GM12874 (cell line): ENCODE results near the gene PLAU.
A peak's percentile ranks its signal among the peaks of the same experiment; 100 is the strongest.

ENCODE experiments used
- TF ChIP-seq, protein P1 (sequence below): IDR thresholded peaks from 2 replicates; pipeline ENCODE4 v1.5.1; 2011; ENCODE audit warnings: low read depth, mild to moderate bottlenecking, control low read depth, low read length, moderate library complexity; ENCODE audit not compliant: insufficient read depth

Gene PLAU

DNA sequence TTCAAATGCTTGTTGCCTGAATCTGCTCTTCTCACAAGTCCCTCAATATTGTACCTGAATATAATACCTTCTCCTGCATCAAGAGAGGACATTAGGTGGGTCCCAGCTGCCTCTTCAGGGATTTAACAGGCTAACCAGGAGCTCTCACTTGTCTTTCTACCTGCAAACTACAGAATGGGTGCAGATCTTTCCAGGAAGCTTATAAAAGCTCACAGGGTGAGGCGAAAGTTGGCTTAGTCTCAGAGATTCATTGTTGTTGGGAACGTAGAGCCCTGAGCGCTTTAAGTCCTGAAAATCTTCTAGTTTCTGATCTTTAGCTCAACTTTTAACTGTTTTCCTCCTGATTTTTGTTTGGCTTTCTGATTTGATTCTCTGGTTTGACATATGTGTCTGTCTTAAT is 25.0 kb downstream of the PLAU start:
- TF ChIP-seq, protein P1, sequence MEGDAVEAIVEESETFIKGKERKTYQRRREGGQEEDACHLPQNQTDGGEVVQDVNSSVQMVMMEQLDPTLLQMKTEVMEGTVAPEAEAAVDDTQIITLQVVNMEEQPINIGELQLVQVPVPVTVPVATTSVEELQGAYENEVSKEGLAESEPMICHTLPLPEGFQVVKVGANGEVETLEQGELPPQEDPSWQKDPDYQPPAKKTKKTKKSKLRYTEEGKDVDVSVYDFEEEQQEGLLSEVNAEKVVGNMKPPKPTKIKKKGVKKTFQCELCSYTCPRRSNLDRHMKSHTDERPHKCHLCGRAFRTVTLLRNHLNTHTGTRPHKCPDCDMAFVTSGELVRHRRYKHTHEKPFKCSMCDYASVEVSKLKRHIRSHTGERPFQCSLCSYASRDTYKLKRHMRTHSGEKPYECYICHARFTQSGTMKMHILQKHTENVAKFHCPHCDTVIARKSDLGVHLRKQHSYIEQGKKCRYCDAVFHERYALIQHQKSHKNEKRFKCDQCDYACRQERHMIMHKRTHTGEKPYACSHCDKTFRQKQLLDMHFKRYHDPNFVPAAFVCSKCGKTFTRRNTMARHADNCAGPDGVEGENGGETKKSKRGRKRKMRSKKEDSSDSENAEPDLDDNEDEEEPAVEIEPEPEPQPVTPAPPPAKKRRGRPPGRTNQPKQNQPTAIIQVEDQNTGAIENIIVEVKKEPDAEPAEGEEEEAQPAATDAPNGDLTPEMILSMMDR: no peak

GRCh38 chr10:73937333-73938043 is 26.6 kb downstream of the PLAU start:
- TF ChIP-seq, protein P1: no peak

GRCh38 chr10:73940634-73941221 is 29.8 kb downstream of the PLAU start:
- TF ChIP-seq, protein P1: peak; percentile 98

GRCh38 chr10:73941300-73941699 is 30.4 kb downstream of the PLAU start:
- TF ChIP-seq, protein P1: no peak

GRCh38 chr10:73944356-73945100 is 33.6 kb downstream of the PLAU start:
- TF ChIP-seq, protein P1: no peak

GRCh38 chr10:73946253-73947145 is 35.6 kb downstream of the PLAU start:
- TF ChIP-seq, protein P1: no peak
